Mammary epithelial cell (primary cell): Measurements from ENCODE around the gene KCNQ1.

Source experiments
- EZH2 ChIP-seq: IDR thresholded peaks from 2 replicates; pipeline ENCODE4 v1.6.1; 2012; ENCODE audit warnings: low read length, inconsistent platforms, borderline replicate concordance
- TF ChIP-seq, protein P1 (sequence below), 2 donors: IDR thresholded peaks in 1 of 2; conservative IDR thresholded peaks in 1 of 2; 2 replicates each; pipeline ENCODE4 v1.5.1; 2011 to 2012; ENCODE audit warnings: inconsistent platforms in 2 of 2, low read length in 2 of 2, mild to moderate bottlenecking in 2 of 2, control low read depth in 1 of 2, low read depth in 1 of 2; ENCODE audit not compliant: insufficient read depth in 1 of 2; ENCODE audit errors: extremely low read depth in 1 of 2

DNA sequence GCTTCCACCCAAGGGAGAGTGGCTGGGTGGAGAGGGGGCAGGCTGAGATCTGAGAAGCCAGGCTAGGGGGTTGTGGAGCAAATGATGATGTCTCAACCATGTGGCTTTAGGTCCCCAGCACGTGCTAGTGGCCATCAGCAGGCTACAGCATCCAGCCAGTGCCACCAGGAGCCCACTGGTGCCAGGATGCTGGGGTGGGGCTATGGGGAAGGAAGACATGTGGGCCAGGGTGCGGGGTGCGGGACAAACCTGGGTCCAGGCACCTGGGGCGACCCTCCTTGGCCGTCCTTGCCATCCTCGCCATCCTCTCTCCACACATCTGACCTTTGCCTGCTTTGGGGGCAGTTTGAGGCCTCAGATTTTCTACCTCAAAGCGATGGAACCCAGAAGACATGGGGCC, 104.3 kb downstream of the KCNQ1 start:
- TF ChIP-seq, protein P1, sequence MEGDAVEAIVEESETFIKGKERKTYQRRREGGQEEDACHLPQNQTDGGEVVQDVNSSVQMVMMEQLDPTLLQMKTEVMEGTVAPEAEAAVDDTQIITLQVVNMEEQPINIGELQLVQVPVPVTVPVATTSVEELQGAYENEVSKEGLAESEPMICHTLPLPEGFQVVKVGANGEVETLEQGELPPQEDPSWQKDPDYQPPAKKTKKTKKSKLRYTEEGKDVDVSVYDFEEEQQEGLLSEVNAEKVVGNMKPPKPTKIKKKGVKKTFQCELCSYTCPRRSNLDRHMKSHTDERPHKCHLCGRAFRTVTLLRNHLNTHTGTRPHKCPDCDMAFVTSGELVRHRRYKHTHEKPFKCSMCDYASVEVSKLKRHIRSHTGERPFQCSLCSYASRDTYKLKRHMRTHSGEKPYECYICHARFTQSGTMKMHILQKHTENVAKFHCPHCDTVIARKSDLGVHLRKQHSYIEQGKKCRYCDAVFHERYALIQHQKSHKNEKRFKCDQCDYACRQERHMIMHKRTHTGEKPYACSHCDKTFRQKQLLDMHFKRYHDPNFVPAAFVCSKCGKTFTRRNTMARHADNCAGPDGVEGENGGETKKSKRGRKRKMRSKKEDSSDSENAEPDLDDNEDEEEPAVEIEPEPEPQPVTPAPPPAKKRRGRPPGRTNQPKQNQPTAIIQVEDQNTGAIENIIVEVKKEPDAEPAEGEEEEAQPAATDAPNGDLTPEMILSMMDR (conservative IDR thresholded peaks at IDR 0.05 in 1 of 2, IDR thresholded peaks at IDR 0.05 in 1 of 2; ENCODE audit: extremely low read depth in 1 of 2, insufficient read depth in 1 of 2, low read depth in 1 of 2, low read length in 2 of 2), result no peak
- TF ChIP-seq EZH2, result no peak
